ENCODE measurements around the gene PVALB.

DNA sequence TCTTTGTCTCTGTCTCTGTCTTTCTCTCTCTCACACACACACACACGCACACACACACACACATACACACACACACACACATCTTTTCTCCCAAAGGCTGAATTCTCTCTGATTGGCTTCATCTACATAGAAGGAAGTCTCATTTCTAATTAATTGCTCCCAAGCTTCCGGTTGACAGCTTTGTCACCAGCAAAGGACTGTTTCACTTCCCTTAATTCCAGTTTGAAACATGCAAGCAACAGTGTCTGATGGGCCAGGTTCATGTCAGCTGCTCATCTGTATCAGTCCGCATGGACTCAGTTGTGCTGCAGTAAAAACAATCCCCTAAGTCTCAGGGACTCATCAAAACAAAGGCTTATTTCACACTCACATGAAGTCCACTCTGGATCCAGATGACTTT lies 16.2 kb upstream of the PVALB start:
- TF ChIP-seq, protein P1, sequence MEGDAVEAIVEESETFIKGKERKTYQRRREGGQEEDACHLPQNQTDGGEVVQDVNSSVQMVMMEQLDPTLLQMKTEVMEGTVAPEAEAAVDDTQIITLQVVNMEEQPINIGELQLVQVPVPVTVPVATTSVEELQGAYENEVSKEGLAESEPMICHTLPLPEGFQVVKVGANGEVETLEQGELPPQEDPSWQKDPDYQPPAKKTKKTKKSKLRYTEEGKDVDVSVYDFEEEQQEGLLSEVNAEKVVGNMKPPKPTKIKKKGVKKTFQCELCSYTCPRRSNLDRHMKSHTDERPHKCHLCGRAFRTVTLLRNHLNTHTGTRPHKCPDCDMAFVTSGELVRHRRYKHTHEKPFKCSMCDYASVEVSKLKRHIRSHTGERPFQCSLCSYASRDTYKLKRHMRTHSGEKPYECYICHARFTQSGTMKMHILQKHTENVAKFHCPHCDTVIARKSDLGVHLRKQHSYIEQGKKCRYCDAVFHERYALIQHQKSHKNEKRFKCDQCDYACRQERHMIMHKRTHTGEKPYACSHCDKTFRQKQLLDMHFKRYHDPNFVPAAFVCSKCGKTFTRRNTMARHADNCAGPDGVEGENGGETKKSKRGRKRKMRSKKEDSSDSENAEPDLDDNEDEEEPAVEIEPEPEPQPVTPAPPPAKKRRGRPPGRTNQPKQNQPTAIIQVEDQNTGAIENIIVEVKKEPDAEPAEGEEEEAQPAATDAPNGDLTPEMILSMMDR (IDR thresholded peaks at IDR 0.05; ENCODE audit: low read depth, low read length, missing input control), result no peak
- TF ChIP-seq, protein P2, sequence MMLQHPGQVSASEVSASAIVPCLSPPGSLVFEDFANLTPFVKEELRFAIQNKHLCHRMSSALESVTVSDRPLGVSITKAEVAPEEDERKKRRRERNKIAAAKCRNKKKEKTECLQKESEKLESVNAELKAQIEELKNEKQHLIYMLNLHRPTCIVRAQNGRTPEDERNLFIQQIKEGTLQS (IDR thresholded peaks at IDR 0.05), result no peak
- TF ChIP-seq RAD21 (IDR thresholded peaks at IDR 0.05) (no peak), GABPA (IDR thresholded peaks at IDR 0.05 in 1 of 2, conservative IDR thresholded peaks at IDR 0.05 in 1 of 2) (no peak), RXRA (IDR thresholded peaks at IDR 0.05) (no peak), FOXA1 (IDR thresholded peaks at IDR 0.05) (no peak), JUND (IDR thresholded peaks at IDR 0.05) (no peak)
- TF ChIP-seq, protein P3, sequence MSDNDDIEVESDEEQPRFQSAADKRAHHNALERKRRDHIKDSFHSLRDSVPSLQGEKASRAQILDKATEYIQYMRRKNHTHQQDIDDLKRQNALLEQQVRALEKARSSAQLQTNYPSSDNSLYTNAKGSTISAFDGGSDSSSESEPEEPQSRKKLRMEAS (IDR thresholded peaks at IDR 0.05), result no peak
- TF ChIP-seq, protein P4, sequence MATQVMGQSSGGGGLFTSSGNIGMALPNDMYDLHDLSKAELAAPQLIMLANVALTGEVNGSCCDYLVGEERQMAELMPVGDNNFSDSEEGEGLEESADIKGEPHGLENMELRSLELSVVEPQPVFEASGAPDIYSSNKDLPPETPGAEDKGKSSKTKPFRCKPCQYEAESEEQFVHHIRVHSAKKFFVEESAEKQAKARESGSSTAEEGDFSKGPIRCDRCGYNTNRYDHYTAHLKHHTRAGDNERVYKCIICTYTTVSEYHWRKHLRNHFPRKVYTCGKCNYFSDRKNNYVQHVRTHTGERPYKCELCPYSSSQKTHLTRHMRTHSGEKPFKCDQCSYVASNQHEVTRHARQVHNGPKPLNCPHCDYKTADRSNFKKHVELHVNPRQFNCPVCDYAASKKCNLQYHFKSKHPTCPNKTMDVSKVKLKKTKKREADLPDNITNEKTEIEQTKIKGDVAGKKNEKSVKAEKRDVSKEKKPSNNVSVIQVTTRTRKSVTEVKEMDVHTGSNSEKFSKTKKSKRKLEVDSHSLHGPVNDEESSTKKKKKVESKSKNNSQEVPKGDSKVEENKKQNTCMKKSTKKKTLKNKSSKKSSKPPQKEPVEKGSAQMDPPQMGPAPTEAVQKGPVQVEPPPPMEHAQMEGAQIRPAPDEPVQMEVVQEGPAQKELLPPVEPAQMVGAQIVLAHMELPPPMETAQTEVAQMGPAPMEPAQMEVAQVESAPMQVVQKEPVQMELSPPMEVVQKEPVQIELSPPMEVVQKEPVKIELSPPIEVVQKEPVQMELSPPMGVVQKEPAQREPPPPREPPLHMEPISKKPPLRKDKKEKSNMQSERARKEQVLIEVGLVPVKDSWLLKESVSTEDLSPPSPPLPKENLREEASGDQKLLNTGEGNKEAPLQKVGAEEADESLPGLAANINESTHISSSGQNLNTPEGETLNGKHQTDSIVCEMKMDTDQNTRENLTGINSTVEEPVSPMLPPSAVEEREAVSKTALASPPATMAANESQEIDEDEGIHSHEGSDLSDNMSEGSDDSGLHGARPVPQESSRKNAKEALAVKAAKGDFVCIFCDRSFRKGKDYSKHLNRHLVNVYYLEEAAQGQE (IDR thresholded peaks at IDR 0.05), result no peak

Measured in liver (tissue), 3 donors.